ENCODE measurements around the gene WDR36.
A peak's percentile ranks its signal among the peaks of the same experiment; 100 is the strongest.

The WDR36 gene

DNA sequence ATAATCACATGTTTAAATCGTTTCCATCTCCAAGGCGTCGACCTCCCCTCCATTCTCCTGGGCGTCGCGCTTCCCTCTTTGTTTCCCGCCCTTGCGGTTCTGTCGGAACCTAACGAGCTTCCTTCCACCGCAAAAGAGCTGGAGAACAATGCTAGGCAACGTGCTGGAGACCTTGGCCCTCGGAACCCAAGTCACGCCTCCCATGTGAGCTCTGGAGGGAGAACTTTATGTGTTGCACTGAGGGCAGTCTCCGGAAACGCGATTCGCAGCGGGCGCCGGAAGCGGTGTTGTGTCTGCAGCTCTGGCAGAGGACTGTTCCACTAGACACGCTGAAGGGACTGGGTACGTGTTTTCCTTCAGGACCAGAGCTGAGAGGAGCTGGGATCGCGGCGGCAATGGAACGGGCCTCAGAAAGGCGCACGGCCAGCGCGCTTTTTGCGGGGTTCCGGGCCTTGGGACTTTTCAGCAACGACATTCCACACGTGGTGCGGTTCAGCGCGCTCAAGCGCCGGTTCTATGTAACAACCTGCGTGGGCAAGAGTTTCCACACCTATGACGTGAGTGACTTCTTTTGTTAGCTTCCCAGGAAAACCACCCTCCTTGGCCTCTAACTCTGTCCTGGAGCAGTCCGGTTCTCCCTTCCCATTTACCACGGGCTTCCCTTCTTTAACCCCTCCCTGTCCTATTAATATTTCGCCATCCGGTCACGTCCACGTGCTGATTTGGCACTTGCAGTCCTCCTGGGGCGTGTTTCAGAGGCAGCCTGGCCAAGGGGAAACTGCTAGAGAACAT is at the start of gene WDR36:
WDR36 (plus strand) TSS at position 287 of the 792 bp plus-strand sequence; CDS start at position 396, 109 bp downstream.
- DNase-seq: peak; percentile 93

DNA sequence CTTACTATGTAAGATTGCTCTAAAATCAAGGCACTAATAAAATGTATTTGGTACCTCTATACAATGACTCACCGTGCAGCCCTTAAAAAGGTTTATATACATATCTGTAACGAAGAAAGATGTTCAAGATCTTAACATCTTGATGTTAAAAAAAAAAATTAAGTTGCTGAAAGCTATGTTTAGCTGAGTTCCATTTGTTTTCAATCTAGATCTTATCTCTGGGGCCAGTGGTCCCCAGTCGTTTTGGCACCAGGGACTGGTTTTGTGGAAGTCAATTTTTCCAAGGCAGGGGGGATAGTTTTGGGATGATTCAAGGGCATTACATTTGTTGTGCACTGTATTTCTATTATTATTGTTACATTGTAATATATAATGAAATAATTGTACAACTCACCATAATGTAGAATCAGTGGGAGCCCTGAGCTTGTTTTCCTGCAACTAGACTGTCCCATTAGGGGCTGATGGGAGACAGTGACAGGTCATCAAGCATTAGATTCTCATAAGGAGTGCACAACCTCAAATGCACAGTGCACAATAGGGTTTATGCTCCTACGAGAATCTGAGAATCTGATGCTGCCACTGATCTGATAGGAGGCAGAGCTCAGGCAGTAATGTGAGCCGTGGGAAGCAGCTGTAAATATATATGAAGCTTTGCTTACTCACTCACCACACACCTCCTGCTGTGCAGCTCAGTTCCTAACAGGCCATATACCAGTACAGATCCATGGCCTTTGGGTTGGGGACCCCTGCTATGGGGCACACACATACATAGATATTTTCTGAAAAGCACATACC is 48.2 kb upstream of the WDR36 start:
- no peak for DNase-seq

DNA sequence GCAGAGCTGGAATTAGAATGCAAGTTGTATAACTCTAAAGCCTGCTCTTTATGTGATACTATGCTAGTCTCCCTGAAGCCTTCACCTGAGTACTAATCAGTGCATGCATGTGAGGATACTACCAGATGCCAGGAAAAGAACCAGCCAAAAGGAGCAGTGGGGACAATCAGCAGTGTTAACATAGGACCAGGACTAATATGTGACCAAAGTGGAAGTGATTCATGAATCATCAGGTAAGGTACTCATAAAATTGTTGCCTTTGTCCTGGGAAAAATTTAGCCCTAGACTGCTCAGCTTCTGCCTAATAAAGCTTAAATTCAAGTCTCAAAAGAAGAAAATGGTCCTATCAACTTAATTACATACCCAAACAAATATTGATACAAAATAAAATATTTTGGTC is 34.1 kb upstream of the WDR36 start:
- no peak for DNase-seq

DNA sequence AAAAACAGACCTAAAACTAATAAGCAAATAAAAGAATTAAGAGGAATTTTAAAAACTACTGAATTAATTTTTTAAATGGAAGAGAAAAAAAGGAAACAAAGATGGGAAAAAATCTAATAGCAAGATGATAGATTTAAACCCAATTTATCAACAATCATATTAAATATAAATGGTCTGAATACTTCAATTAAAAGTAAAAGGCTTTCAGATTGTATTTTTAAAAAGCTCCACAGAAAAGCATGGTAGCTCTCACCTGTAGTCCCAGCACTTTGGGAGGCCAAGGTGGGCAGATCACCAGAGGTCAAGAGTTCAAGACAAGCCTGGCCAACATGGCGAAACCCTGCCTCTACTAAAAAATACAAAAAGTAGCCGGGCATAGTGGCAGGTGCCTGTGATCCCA is 32.0 kb upstream of the WDR36 start:
- no peak for DNase-seq

DNA sequence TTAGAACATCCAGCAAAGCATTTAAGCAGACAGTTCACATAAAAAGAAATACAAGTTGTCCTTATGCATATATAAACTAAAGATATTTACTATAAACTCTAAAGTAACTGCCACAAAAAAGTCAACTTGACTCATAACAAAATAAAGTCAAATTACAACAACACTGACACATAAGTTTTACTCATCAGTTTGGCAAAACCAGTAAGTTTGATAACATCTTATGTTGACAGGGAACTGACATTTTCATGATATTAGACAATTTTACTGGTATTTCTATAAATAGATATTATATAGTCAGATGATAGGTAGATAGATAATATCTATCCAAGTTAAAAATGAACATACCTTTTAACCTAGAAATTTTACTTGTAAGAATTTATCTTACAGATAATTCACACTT is 30.5 kb upstream of the WDR36 start:
- no peak for DNase-seq

DNA sequence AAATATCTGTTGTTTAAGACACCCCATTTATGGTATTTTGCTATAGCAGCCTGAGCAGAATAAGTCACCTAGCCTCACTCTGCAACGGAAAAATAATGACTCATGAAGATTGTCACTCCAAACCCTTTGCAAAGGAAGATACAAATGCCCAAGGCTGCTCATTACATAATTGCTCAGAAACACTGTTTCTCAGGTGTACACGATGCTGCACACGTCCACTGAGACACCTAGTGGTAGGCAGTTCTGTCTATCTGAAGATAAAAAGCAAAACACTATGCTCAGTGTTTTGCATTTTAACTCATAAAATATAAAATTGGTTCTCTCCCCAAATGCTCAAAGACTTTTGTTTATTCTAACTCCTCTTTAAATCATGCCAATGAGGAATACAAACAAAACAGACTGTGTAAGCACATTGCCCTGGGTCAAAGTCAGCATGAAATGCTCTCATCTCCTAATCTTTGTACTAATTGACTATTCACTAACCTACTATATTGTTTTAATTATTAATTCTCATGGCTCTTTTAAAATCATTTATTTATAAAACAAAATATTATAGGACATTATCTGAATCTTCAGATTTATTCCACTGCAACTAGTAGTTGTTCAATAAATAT is 28.3 kb upstream of the WDR36 start:
- no peak for DNase-seq

DNA sequence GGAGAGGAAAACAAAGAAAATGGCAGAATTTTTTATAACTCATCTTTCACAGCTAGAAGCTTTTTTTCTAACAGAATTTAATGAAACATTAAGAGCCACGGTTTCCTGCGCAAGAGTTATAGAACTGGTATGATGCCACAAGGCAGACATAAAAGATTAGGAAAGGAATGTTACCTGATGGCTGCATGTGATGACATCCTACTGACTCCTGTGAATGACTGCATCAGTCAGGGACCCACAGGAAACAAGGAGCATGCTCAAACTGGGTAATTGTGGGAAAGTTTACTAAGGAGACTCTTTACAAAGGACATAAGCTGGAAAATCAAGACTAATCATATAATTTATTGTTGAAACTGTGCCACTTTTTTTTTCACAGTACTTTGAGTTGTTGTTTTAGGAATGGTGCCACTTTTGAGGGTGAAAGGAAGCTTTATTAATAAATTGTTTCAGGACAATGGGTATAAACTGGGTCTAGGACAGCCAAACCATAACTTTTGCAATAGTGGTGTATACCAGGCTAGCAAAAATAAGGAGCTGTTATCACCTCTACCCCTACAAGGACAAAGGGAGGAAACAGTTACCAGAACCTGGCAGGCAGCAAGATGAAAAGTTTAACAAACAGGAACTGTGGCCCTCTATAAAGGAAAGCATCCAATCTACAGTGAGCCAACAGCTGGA is 25.7 kb upstream of the WDR36 start:
- DNase-seq: no peak

DNA sequence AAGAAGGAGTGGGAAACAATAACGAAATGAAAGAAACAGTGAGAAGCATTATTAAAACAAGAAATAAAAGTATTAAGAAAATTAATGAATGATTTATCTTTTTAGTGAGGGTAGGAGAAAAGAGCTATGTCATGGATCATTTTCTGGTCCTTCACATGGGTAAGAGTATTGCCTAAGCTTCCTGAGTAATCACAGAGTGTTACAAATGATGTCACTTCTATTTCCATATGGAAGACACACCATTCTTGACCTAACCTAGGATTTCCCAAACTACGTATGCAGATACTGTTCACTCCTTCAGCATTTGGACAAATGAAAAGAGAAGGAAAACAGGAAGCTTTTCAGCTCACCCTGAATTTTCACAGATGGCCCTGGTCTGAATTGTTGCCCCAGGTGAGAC is 23.9 kb upstream of the WDR36 start:
- no peak for DNase-seq

DNA sequence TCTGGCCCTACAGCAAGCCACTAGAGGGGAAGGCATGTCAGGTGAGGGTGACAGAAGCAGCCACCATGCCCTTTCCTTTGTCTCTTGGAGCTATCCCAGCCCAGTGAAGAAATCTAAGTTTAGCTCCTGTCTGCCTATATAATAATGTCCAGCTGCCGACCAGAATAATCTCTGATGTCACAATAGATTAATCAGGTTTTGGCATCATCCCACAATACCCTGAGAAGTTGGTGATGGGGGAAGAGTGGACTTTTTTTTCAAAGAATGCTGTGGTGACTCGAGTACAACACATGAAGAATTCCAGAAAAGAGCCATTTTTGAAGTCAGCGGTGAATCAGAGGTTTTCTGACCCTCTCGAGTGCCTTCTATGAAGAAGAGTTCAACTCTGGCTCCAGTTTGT is 22.3 kb upstream of the WDR36 start:
- DNase-seq: no peak

DNA sequence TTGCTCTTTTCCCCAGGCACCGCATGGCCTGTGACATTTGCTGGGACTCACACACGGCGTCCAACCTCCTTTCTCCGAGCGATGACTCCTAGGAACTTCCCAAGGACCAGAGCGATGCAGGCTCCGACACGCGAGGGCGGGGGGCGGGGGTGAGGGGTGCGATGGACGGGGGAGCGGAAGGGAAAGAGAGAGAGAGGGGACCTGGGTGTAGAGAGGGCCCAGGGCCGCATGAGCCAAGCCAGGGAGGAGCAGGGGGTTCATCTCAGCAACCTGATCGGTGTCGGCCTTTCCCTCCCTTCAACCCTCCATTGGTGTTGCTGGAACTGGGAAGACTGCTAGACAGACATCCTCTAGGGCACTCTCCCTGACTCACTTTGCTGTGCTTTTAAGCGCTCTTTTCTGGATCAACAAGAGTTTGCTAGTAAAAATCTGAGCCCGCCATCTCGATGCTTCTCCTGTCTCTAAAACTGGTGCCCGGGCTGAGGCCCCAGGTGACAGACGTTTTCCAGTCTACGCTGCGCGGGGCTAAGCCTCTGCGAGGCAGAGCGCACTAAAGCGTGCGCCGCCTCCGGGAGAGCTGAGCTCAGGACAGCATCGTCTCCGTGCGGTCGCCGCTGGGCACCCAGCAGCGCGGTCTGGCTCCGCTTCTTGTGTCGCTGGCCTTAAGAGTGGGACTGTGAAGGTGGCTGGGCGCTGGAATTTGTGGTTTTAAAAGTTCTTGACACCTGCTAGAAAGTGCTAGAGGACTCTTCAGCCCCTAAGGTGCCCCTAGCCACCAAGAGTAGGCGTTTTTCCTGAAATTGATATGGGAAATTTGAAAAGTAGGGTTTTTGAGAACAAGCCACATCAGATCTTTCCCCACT is 21.6 kb upstream of the WDR36 start:
- DNase-seq: no peak

DNA sequence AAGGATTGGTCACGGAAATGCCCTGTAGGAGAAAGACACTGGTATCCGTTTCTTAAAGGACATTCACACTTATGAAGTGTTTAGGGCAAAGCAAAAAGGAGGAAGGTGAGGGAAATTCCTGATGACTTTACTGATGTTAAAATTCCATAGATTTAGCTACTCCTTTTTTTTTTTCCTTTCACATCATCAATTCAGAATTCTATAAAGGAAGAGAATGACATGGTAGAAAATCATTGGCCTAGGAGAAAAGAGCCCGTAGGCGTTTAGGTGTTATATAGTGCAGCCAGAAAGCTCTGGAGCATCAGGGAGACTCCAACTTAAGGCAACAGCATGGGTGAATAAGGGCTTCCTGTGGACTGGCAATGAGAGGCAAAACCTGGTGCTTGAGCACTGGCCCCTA is 20.7 kb upstream of the WDR36 start, which contains the start of gene TSLP:
TSLP (plus strand) TSS at position 301 of the 400 bp plus-strand sequence. CDS start 178 bp downstream, outside the sequence.
- DNase-seq: no peak

DNA sequence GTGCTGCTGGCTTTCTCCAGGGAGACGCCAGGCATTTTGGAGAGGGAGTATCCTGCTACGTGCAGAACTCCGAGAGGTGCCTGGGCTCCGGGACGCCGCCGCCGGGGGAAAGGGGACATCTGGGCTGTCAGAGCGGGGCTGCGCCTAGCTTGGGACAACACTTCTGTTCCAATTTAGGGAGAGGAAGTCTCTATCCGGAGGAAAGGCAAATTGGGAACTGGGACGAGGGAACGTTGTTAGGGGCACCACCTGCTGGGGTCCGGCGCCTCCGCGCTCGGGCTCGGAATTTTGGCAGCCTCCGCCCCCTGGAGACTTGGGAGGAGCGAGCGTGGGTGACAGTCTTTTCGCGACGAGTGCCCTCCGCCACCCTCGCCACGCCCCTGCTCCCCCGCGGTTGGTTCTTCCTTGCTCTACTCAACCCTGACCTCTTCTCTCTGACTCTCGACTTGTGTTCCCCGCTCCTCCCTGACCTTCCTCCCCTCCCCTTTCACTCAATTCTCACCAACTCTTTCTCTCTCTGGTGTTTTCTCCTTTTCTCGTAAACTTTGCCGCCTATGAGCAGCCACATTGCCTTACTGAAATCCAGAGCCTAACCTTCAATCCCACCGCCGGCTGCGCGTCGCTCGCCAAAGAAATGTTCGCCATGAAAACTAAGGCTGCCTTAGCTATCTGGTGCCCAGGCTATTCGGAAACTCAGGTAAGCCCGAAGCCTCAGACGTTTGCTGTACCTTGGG is 19.0 kb upstream of the WDR36 start:
- peak; percentile 49 for DNase-seq

DNA sequence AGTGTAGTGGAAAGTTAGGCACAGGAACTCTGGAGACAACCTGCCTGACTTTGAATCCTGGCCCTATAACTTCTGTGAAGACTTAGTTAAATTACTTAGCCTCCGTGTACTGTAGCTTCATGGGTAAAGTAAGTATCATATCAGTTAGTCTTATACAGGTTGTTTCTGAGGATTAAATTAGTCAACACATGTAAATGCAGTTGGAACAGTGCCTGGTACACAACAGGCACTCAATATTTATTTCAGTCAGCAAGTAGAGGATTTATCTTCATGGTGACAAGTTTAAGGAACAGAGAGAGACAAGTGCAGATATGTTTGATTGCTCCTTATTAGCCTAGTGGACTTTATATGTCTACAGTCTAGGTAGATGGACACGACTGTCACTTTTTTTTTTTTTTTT is 17.9 kb upstream of the WDR36 start:
- no peak for DNase-seq

DNA sequence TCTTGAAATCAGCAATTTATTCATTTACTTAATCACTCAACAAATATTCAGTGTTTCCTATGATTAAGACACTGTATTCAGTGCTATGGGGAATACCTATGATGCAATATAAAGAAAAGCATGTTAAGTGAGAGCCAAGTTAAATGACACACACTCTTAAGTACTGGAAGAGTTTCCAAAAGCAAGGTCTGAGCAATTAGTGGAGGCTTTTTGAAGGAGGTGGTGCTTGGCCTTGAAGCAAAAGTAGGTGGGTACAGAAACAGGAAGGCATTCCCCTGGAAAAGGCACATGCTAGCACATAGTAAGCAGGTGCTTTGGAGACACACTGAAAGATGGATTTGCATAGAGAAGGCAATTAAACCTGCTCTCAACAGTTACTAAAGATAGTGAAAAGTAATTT is 16.6 kb upstream of the WDR36 start:
- DNase-seq: no peak

DNA sequence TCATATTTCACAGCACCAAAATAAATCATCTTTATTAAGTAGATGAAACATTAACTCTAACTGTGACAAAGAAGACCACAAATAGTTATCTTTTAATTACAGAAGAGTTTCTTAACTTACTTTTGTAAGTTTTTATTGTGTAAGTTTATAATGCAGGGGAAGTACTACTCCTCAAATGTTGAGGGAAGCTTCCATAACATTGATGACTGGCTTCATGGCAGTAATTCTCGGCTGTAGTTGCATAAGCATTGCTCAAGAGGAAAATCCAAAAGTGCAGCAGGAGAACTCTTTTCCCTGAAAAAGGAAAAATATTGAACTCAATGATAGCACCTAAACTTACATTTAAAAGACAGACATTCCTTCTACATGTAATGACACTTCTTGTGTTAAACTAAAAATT is 16.1 kb upstream of the WDR36 start:
- DNase-seq: no peak

DNA sequence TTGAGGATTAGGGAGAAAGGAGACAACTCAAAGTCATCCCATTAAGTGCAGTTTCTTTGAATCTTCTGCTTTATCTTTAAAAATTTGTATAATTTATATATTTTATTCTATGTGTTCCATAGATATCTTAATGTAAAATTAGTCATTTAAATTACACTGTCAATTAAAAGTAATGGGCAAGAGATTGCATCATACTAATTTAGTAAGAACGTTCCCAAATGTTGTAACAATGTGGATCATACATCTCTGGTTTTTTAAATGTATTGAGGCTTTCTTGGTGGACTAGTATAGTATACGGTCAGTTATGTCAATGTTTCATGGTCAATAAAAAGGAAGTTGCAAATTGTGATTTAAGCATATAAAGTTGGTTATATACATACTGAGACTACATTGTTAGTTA is 14.5 kb upstream of the WDR36 start:
- no peak for DNase-seq

DNA sequence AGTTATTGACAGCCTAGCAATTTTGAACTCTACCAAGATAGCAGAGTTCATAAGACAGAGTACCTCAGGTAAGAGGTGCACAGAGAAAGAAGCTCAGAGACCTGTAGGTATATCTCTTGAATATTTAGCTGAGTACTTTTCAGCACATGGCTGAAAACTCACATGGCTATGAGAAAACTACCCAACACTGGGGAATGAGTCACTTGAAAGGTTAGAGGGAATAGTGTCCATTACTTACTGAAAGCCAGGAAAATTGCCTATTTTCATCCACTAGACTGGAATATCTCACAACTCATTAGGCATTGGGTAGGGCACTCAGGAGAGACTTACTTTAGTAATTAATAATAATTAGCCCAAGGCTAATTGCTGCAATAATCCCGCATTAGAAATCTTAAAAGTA is 12.3 kb upstream of the WDR36 start:
- DNase-seq: no peak

DNA sequence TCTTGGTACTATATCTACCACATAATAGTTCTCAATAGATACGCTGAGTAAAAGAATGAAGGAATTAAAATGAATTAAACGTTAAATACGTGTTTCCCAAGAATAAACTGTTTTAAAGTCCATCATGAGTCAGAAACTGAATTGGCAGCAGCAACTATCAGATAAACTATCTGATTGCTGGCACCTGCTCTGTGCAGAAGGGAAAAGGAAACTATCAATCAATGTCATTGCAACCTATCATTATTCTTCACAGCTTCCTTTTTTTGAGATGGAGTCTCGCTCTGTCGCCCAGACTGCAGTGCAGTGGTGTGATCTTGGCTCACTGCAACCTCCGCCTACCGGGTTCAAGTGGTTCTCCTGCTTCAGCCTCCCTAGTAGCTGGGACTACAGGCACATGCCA is 8.8 kb upstream of the WDR36 start:
- no peak for DNase-seq

DNA sequence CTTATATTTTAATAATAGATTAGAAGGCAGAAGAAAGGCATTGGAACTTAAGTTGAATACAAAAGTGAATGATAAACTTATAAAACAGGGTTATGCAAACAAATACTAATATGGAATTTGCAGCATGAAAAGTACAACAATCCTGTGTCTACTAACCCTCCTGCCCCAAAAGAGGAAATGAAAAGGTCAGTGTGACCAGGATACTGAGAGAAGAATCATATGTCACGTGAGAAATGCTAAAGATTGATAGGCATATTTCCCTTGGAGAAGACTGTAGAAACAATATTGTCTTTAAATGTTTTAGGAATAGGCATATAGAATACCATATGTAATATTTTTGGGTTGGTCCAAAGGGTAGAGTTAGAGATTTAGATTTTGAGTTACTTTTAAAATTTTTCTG is 3.8 kb downstream of the WDR36 start:
- no peak for DNase-seq

DNA sequence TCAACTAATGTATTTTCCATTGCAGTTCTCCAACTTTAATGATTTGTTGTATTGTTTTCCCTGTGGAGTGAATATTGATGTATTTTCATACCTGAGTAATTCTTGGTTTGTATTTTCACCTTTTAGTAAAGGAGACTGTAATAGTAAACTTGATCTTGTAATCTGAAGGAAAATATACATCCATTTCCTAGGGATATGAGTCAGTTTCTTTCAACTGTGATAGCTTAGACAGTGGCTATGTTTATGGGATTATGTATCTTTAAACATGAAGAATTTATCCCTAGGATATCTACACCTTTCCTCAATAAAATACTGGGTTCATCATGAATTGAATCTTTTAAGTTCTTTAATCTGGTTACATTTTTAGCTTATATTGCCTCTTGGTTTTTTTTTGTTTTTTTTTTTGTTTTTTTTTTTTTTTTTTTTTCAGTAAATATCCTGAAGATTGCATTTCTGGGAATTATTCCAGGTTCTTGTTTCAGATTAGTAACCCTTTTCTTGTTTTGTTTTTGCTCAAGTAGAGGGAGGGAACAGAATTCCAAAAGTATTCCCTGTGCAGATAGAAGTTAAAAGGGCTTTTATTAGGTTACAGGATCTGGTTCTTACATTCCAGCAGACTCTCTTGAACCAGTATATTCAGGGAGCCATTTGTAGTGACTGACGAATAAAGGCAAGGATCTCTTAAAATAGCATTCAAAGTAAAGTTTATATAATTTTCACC is 7.1 kb downstream of the WDR36 start:
- no peak for DNase-seq

Measured in CD4-positive, alpha-beta T cell treated with Interleukin-17A for 1 hour (primary cell).